IMR-90 (cell line): ENCODE results near the gene KCNAB1. TPM values are rescaled to one million over a fixed set of nuclear protein-coding genes. Genes with fewer than 3 reads are reported as not detected.

Experiments used
- ATAC-seq: fragments of 200-7000 bp; cut with Tn5 transposase; 2 replicates; pipeline ENCODE4 v1.9.1; 2020; ENCODE audit warnings: low read depth, mild to moderate bottlenecking, moderate library complexity
- BruUV-seq: library from RNA; stranded (reverse); fragments of 400-500 nt; replicated peaks from 2 replicates; lab custom pipeline; 2021; lab: Mats Ljungman, UMichigan
- CTCF ChIA-PET: fragments of 300-600 bp; formaldehyde crosslinking; extraction: SDS; loops from one replicate; lab custom pipeline; 2021; ENCODE audit warnings: antibody characterized with exemption; lab: Yijun Ruan, JAX
- POLR2A ChIA-PET: fragments of 300-600 bp; sonication (Branson Sonifier 250); formaldehyde crosslinking; loops from one replicate; lab custom pipeline; 2022; ENCODE audit warnings: antibody characterized with exemption; ENCODE audit not compliant: unreplicated experiment; lab: Charles Lee
- DNase-seq: peaks from one replicate; pipeline ENCODE4 v3.0.0; 2013
- H2AFZ ChIP-seq: replicated peaks from 2 replicates; pipeline ENCODE3; 2013; ENCODE audit warnings: low read length, mild to moderate bottlenecking; ENCODE audit not compliant: poor library complexity
- H2AK5ac ChIP-seq: 2 replicates; pipeline ENCODE4 v1.6.1; 2013; ENCODE audit warnings: low read depth, low read length, inconsistent platforms
- H2AK9ac ChIP-seq: replicated peaks from 2 replicates; pipeline ENCODE3; 2013; ENCODE audit warnings: mild to moderate bottlenecking, low read depth, low read length, moderate library complexity; ENCODE audit not compliant: poor library complexity
- H2BK120ac ChIP-seq: 2 replicates; pipeline ENCODE4 v1.6.1; 2013; ENCODE audit warnings: low read depth, low read length, inconsistent platforms
- H2BK15ac ChIP-seq: 3 replicates; pipeline ENCODE4 v1.6.1; 2013; ENCODE audit warnings: low read depth, low read length, inconsistent platforms
- H2BK20ac ChIP-seq: 2 replicates; pipeline ENCODE4 v1.6.1; 2013; ENCODE audit warnings: low read depth, mild to moderate bottlenecking, inconsistent platforms, low read length, moderate library complexity
- H2BK5ac ChIP-seq: 2 replicates; pipeline ENCODE4 v1.6.1; 2013; ENCODE audit warnings: mild to moderate bottlenecking, low read depth, low read length, inconsistent platforms; ENCODE audit not compliant: poor library complexity, severe bottlenecking
- H3K14ac ChIP-seq: replicated peaks from 2 replicates; pipeline ENCODE4 v1.6.1; 2013; ENCODE audit warnings: low read depth, low read length, inconsistent platforms
- H3K18ac ChIP-seq: 2 replicates; pipeline ENCODE4 v1.6.1; 2013; ENCODE audit warnings: low read depth, low read length, control low read depth
- H3K23ac ChIP-seq: 2 replicates; pipeline ENCODE4 v1.6.1; 2013; ENCODE audit warnings: low read depth, low read length, inconsistent platforms
- H3K27ac ChIP-seq: 2 replicates; pipeline ENCODE4 v1.5.1; 2013; ENCODE audit warnings: mild to moderate bottlenecking, control low read depth, low read length; ENCODE audit not compliant: insufficient read depth
- H3K27me3 ChIP-seq: 2 replicates; pipeline ENCODE4 v1.6.1; 2013; ENCODE audit warnings: low read length; ENCODE audit not compliant: control insufficient read depth, insufficient read depth
- H3K36me3 ChIP-seq: 2 replicates; pipeline ENCODE4 v1.6.1; 2013; ENCODE audit warnings: low read length, mixed read lengths; ENCODE audit not compliant: control insufficient read depth, insufficient read depth
- H3K4ac ChIP-seq: 2 replicates; pipeline ENCODE4 v1.6.1; 2013; ENCODE audit warnings: low read depth, low read length, inconsistent platforms
- H3K4me1 ChIP-seq: 2 replicates; pipeline ENCODE4 v1.6.1; 2013; ENCODE audit warnings: low read length, mixed read lengths; ENCODE audit not compliant: control insufficient read depth, insufficient read depth
- H3K4me2 ChIP-seq: 2 replicates; pipeline ENCODE4 v1.6.1; 2013; ENCODE audit warnings: low read depth, mild to moderate bottlenecking, control low read depth, low read length, moderate library complexity
- H3K4me3 ChIP-seq: 2 replicates; pipeline ENCODE4 v1.5.1; 2013; ENCODE audit warnings: low read depth, mild to moderate bottlenecking, control low read depth, low read length, moderate library complexity; ENCODE audit not compliant: insufficient read depth
- H3K56ac ChIP-seq: 2 replicates; pipeline ENCODE4 v1.6.1; 2013; ENCODE audit warnings: low read length, inconsistent platforms; ENCODE audit not compliant: insufficient read depth; ENCODE audit errors: extremely low read depth
- H3K79me1 ChIP-seq, 2 experiments: 2 replicates each; pipeline ENCODE4 v1.6.1; 2013; ENCODE audit warnings: low read length in 2 of 2, inconsistent platforms in 1 of 2, low read depth in 1 of 2
- H3K9ac ChIP-seq: 2 replicates; pipeline ENCODE4 v1.6.1; 2013; ENCODE audit warnings: low read depth, low read length, control low read depth
- H3K9me1 ChIP-seq: 2 replicates; pipeline ENCODE4 v1.6.1; 2013; ENCODE audit warnings: low read length, inconsistent platforms; ENCODE audit not compliant: insufficient read depth
- H3K9me3 ChIP-seq: 2 replicates; pipeline ENCODE4 v1.6.1; 2013; ENCODE audit warnings: low read length; ENCODE audit not compliant: control insufficient read depth, insufficient read depth
- H4K20me1 ChIP-seq: 2 replicates; pipeline ENCODE4 v1.6.1; 2013; ENCODE audit warnings: low read length, inconsistent platforms; ENCODE audit not compliant: insufficient read depth
- H4K5ac ChIP-seq: 2 replicates; pipeline ENCODE4 v1.6.1; 2013; ENCODE audit warnings: mild to moderate bottlenecking, low read depth, low read length, control low read depth
- H4K8ac ChIP-seq, 2 experiments: 2 replicates each; pipeline ENCODE4 v1.6.1; 2013; ENCODE audit warnings: low read depth in 2 of 2, low read length in 2 of 2, control low read depth in 1 of 2, inconsistent platforms in 1 of 2
- H4K91ac ChIP-seq: 2 replicates; pipeline ENCODE4 v1.6.1; 2013; ENCODE audit warnings: low read depth, low read length, inconsistent platforms; ENCODE audit not compliant: insufficient read depth
- BHLHE40 ChIP-seq: fragments of 150-350 bp; IDR thresholded peaks from 2 replicates; pipeline ENCODE4 v1.6.1; 2016; ENCODE audit warnings: mild to moderate bottlenecking, low read depth, low read length
- CEBPB ChIP-seq: IDR thresholded peaks from 2 replicates; pipeline ENCODE4 v1.6.1; 2012; ENCODE audit warnings: low read depth, low read length, improper control_type of control experiment
- CHD1 ChIP-seq: IDR thresholded peaks from 2 replicates; pipeline ENCODE4 v1.6.1; 2012; ENCODE audit warnings: low read depth, low read length, improper control_type of control experiment
- CTCF ChIP-seq: conservative IDR thresholded peaks from 2 replicates; pipeline ENCODE4 v1.5.1; 2012; ENCODE audit warnings: mild to moderate bottlenecking, low read depth, low read length, improper control_type of control experiment
- ELK1 ChIP-seq: fragments of 150-350 bp; IDR thresholded peaks from 2 replicates; pipeline ENCODE4 v1.6.1; 2016; ENCODE audit warnings: low read depth, mild to moderate bottlenecking, low read length, moderate library complexity, borderline replicate concordance
- FOS ChIP-seq: fragments of 150-350 bp; IDR thresholded peaks from 2 replicates; pipeline ENCODE4 v1.6.1; 2016; ENCODE audit warnings: low read depth, low read length
- MAFK ChIP-seq: IDR thresholded peaks from 2 replicates; pipeline ENCODE4 v1.6.1; 2012; ENCODE audit warnings: low read depth, low read length, improper control_type of control experiment
- MAZ ChIP-seq: IDR thresholded peaks from 2 replicates; pipeline ENCODE4 v1.6.1; 2012; ENCODE audit warnings: low read depth, mild to moderate bottlenecking, low read length, improper control_type of control experiment, moderate library complexity, borderline replicate concordance
- MXI1 ChIP-seq: IDR thresholded peaks from 2 replicates; pipeline ENCODE4 v1.6.1; 2012; ENCODE audit warnings: low read depth, mild to moderate bottlenecking, low read length, moderate library complexity, borderline replicate concordance
- NFE2L2 ChIP-seq: fragments of 150-350 bp; IDR thresholded peaks from 2 replicates; pipeline ENCODE4 v1.6.1; 2016; ENCODE audit warnings: low read depth, mild to moderate bottlenecking, low read length
- POLR2A ChIP-seq: IDR thresholded peaks from 2 replicates; pipeline ENCODE4 v1.6.1; 2012; ENCODE audit warnings: mild to moderate bottlenecking, low read depth, low read length
- RAD21 ChIP-seq: IDR thresholded peaks from 2 replicates; pipeline ENCODE4 v1.6.1; 2012; ENCODE audit warnings: low read length, improper control_type of control experiment
- RCOR1 ChIP-seq: IDR thresholded peaks from 2 replicates; pipeline ENCODE4 v1.6.1; 2012; ENCODE audit warnings: mild to moderate bottlenecking, low read length, improper control_type of control experiment; ENCODE audit not compliant: insufficient replicate concordance
- RFX5 ChIP-seq: IDR thresholded peaks from 2 replicates; pipeline ENCODE4 v1.8.0; 2012; ENCODE audit warnings: low read depth, mild to moderate bottlenecking, low read length, moderate library complexity
- SMC3 ChIP-seq: fragments of 150-350 bp; IDR thresholded peaks from 2 replicates; pipeline ENCODE4 v1.6.1; 2016; ENCODE audit warnings: low read depth, mild to moderate bottlenecking, antibody characterized with exemption, low read length, moderate library complexity
- USF2 ChIP-seq: fragments of 150-350 bp; IDR thresholded peaks from 2 replicates; pipeline ENCODE4 v1.6.1; 2017; ENCODE audit warnings: mild to moderate bottlenecking, antibody characterized with exemption, low read length, low read depth
- WGBS, 2 experiments: methylation state at CpG; one replicate each; pipeline versions ENCODE4 v1.1.5 to v1.1.7; 2013; ENCODE audit warnings: missing lambda C conversion rate in 2 of 2; ENCODE audit not compliant: insufficient read length in 1 of 2; ENCODE audit errors: extremely low coverage in 2 of 2; 5-methylcytosine and 5-hydroxymethylcytosine counted together
- dilution Hi-C: fragments of 300-500 bp; cut with HindIII; formaldehyde crosslinking; loops from one replicate; pipeline ENCODE4 v1.14.3; 2018; ENCODE audit warnings: low sequenced_read_pairs; ENCODE audit not compliant: unreplicated experiment
- in situ Hi-C: fragments of 300-500 bp; cut with MboI; formaldehyde crosslinking; loops from 3 replicates; pipeline ENCODE4 v1.14.3; 2019; ENCODE audit warnings: low sequenced_read_pairs, inconsistent platforms, mixed read lengths
- intact Hi-C: fragments of 100-400 bp; cut with micrococcal nuclease; formaldehyde crosslinking; loops from 2 replicates; pipeline ENCODE4 v1.10.0; 2022
- polyA plus RNA-seq, 3 experiments: library from polyadenylated mRNA; depleted of rRNA; stranded (reverse); fragments of >200 nt; gene quantifications; 2 replicates each; pipeline ENCODE4 v1.2.3, GENCODE V29; 2012; ENCODE audit warnings: low replicate concordance in 1 of 3
- total RNA-seq: library from RNA; depleted of rRNA; stranded (reverse); fragments of >200 nt; gene quantifications from 2 replicates; pipeline ENCODE4 v1.2.3, GENCODE V29; 2012

KCNAB1 gene
- total and polyA plus RNA-seq, 2 of the 4 experiments (the other 2 are of a cell fraction) = under 0.01 to 0.07 TPM

GRCh38 chr3:156431334-156432124 lies 311.2 kb downstream of the KCNAB1 start:
- no peak overlapping the region for H3K23ac ChIP-seq
- H3K9me1 ChIP-seq = no peaks in the 10 kb centered on the region
- ChIA-PET CTCF (no interaction called here), POLR2A (no interaction called here)
- no peak overlapping the region for H3K9ac ChIP-seq
- H4K20me1 ChIP-seq = no peaks in the 10 kb centered on the region
- no peak overlapping the region for H3K14ac ChIP-seq
- no peaks in the 10 kb centered on the region for H3K4me1 ChIP-seq
- no peaks in the 10 kb centered on the region for H3K36me3 ChIP-seq
- no peak overlapping the region for H2AK5ac ChIP-seq
- H3K18ac ChIP-seq = no peak overlapping the region
- H3K56ac ChIP-seq = no peak overlapping the region
- H3K27me3 ChIP-seq = peaks cover 2% of the 10 kb centered on the region; the same call in 1 of the 2 replicates
- no peak overlapping the region for H3K4me2 ChIP-seq
- H2BK20ac ChIP-seq = no peak overlapping the region
- no peak for DNase-seq
- intact Hi-C loops (no loop called here), in situ Hi-C loops (no loop called here), dilution Hi-C loops (no loop called here)
- TF ChIP-seq MAFK (no peak), USF2 (no peak), BHLHE40 (no peak), SMC3 (no peak), MXI1 (no peak), FOS (no peak), NFE2L2 (no peak), CHD1 (no peak), CTCF (no peak), POLR2A (no peak), MAZ (no peak), RFX5 (no peak), CEBPB (no peak), ELK1 (no peak), RAD21 (no peak), RCOR1 (no peak)
- no peak overlapping the region for H4K8ac ChIP-seq
- H4K5ac ChIP-seq = no peak overlapping the region
- H2BK120ac ChIP-seq = no peak overlapping the region
- H3K4me3 ChIP-seq = no peak overlapping the region
- H2AK9ac ChIP-seq = no peak overlapping the region
- no peak overlapping the region for H2BK15ac ChIP-seq
- no peaks in the 10 kb centered on the region for H3K79me1 ChIP-seq
- BruUV-seq = no TSS peak
- no peak overlapping the region for H3K4ac ChIP-seq
- no peaks in the 10 kb centered on the region for H3K9me3 ChIP-seq
- 37% methylated on average over 2 of the region's 4 CpGs; no CpG with 5 or more reads in 1 of the 2 experiments for WGBS, 2 experiments
- no peak for ATAC-seq
- H2AFZ ChIP-seq = no peak overlapping the region
- no peak overlapping the region for H3K27ac ChIP-seq
- H2BK5ac ChIP-seq = no peak overlapping the region
- H4K91ac ChIP-seq = no peak overlapping the region
